GM20000 (cell line): ENCODE measurements around the gene FGD2.
"Not testable (repeated sequence)": the region's sequence is repeated elsewhere in the genome, so short reads cannot be mapped to it uniquely, and the experiment has no call there.

Experiments used
- DNase-seq: peaks from one replicate; pipeline ENCODE4 v3.0.0; 2012; ENCODE audit warnings: low spot score
- CTCF ChIP-seq: IDR thresholded peaks from 2 replicates; pipeline ENCODE4 v1.5.1; 2012; ENCODE audit warnings: mild to moderate bottlenecking, control low read depth; ENCODE audit errors: extremely low read depth, missing control alignments

The FGD2 gene

GRCh38 chr6:37038292-37039198, 33.1 kb downstream of the FGD2 start:
- DNase-seq = no peak
- TF ChIP-seq CTCF = no peak

DNA sequence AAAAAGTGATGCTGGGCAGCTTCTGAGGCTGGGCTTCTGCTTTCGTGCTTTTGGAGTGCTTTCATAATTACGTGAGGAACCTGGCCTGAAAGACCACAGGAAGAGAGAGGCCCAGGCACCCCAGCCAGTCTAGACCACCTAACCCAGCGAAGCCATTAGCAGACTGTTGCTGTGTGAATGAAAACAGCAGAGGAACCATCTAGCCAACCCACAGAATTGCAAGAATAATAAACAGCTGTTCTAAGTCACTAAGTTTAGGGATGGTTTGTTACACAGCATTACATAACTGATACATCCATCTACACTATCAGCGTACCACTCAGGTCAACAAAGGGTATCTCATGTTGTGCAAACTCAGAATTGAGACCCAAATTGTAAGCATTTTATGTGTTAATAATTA, 34.5 kb downstream of the FGD2 start:
- no peak for DNase-seq
- no peak for TF ChIP-seq CTCF

DNA sequence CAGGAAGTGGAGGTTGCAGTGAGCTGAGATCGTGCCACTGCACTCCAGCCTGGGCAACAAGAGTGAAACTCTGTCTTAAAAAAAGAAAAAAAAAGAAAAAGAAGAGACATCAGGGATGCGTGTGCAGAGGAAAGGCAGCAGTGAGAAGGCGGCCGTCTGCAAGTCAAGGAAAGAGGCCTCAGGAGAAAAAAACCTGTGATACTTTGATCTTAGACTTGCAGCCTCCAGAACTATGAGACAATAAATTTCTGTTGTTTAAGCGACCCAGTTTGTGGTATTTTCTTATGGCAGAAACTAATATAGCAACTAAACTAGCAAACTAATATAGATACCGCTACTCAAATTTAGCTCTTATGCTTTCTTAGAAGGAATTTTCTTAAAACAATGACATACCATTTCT, 36.1 kb downstream of the FGD2 start:
- TF ChIP-seq CTCF = no peak
- DNase-seq = no peak

- no peak for TF ChIP-seq CTCF
- no peak for DNase-seq
Measured at GRCh38 chr6:37042150-37042549, 36.7 kb downstream of the FGD2 start.

DNA sequence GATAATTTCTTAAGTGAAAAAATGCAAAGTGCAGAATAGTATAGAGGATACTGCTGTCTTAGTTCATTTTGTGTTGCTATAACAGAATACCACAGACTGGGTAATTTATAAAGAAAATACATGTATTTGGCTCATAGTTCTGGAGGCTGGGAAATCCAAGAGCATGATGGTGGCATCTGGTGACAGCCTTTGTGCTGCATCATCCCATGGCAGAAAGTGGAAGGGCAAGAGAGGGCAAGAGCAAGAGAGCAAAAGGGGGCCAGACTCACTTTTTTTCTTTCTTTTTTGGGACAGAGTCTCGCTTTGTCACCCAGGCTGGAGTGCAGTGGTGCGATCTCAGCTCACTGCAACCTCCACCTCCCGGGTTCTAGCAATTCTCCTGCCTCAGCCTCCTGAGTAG, 37.6 kb downstream of the FGD2 start:
- not testable (repeated sequence) for DNase-seq

- DNase-seq = no peak
- TF ChIP-seq CTCF = no peak
Measured at GRCh38 chr6:37047346-37047688, 41.9 kb downstream of the FGD2 start.

- no peak for DNase-seq
- no peak for TF ChIP-seq CTCF
Measured at GRCh38 chr6:37047689-37048402, 42.4 kb downstream of the FGD2 start.

- DNase-seq = no peak
- TF ChIP-seq CTCF = no peak
Measured at GRCh38 chr6:37048403-37048850, 43.0 kb downstream of the FGD2 start.
